ENCODE results near the gene CTNND2.
"Not testable (repeated sequence)": the region's sequence is repeated elsewhere in the genome, so short reads cannot be mapped to it uniquely, and the experiment has no call there.

CTNND2 gene

GRCh38 chr5:11026543-11026942, 877.7 kb downstream of the CTNND2 start:
- H3K27ac Mint-ChIP-seq = no peak overlapping the region
- no peaks in the 10 kb centered on the region for H3K36me3 Mint-ChIP-seq (ENCODE audit: low read depth)
- H3K4me1 Mint-ChIP-seq (ENCODE audit: low read depth) = no peaks in the 10 kb centered on the region
- H3K9me3 Mint-ChIP-seq = peaks cover 14% of the 10 kb centered on the region
- no peak for DNase-seq
- H3K27me3 Mint-ChIP-seq = no peaks in the 10 kb centered on the region
- H3K4me3 Mint-ChIP-seq = no peak overlapping the region

GRCh38 chr5:11023945-11024344, 880.3 kb downstream of the CTNND2 start:
- H3K4me1 Mint-ChIP-seq (ENCODE audit: low read depth) = no peaks in the 10 kb centered on the region
- H3K4me3 Mint-ChIP-seq = no peak overlapping the region
- DNase-seq = no peak
- no peaks in the 10 kb centered on the region for H3K36me3 Mint-ChIP-seq (ENCODE audit: low read depth)
- H3K27ac Mint-ChIP-seq = no peak overlapping the region
- H3K9me3 Mint-ChIP-seq = no peaks in the 10 kb centered on the region
- H3K27me3 Mint-ChIP-seq = no peaks in the 10 kb centered on the region

GRCh38 chr5:11013793-11014192, 890.5 kb downstream of the CTNND2 start:
- Mint-ChIP-seq H3K4me1 (ENCODE audit: low read depth) (no peaks in the 10 kb centered on the region), H3K36me3 (ENCODE audit: low read depth) (no peaks in the 10 kb centered on the region), H3K4me3 (no peak overlapping the region), H3K27me3 (peaks cover 2% of the 10 kb centered on the region), H3K27ac (no peak overlapping the region), H3K9me3 (no peaks in the 10 kb centered on the region)
- DNase-seq = no peak

DNA sequence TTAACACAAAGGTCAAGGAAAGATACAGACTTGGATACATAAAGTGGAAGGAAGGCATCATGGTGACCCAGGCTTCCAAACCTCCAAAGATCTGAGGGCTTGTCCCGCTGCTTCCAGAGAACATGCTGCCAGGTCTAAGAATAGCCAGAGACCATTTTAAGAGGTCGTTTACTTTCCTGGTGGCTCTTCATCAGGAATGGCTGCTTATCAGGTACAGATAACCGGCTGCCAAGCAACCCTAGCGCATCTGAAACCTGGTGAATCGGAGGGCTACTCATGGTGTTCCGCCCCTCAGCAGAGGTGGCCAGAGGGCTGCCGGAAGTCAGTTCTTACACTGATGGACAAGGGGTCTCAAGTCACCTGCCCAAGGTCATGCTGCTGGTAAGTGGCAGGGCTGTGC, 892.0 kb downstream of the CTNND2 start:
- peaks cover 2% of the 10 kb centered on the region for H3K27me3 Mint-ChIP-seq
- DNase-seq = no peak
- H3K36me3 Mint-ChIP-seq (ENCODE audit: low read depth) = no peaks in the 10 kb centered on the region
- H3K4me3 Mint-ChIP-seq = no peak overlapping the region
- no peaks in the 10 kb centered on the region for H3K4me1 Mint-ChIP-seq (ENCODE audit: low read depth)
- no peaks in the 10 kb centered on the region for H3K9me3 Mint-ChIP-seq
- H3K27ac Mint-ChIP-seq = no peak overlapping the region

DNA sequence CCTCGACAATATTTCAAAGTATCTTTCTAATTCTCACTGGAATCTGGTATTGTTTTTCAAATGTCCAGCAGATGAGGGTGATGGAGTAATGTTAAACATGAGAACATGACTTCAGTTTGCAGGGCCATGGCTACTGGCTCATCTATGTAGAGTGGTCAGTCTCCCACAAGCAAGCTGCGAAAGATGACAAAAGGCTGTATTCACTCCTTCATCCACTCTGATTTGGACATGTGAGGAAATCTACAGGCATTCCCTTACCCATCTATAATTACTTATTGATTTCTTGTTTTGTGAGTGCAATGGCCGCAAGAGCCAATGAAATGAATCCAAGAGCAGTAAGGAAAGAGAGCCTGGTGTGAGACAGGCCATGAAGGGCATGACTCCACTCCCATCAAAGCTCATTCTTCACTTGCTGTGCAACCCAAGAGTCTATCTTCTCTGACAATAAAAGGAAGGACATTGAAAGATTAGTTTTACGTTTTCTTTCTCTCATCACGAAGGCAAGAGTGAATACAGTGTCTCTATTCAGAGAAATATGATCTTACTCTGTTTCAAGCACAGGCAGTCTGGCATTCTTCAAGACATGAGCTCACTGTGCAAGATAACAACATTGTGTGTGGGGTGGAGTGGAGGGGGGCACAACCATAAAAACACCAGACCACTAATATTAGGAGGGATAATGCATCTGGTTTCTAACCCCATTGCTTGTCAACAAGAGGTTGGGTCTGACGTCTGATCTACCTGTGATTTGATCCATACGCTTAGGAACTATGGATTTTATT, 893.6 kb downstream of the CTNND2 start:
- no peak for DNase-seq
- Mint-ChIP-seq H3K9me3 (no peaks in the 10 kb centered on the region), H3K4me3 (no peak overlapping the region), H3K27ac (no peak overlapping the region), H3K4me1 (ENCODE audit: low read depth) (no peaks in the 10 kb centered on the region), H3K36me3 (ENCODE audit: low read depth) (no peaks in the 10 kb centered on the region), H3K27me3 (no peaks in the 10 kb centered on the region)

GRCh38 chr5:11009576-11009975, 894.7 kb downstream of the CTNND2 start:
- Mint-ChIP-seq H3K4me3 (no peak overlapping the region), H3K9me3 (no peaks in the 10 kb centered on the region), H3K4me1 (ENCODE audit: low read depth) (no peaks in the 10 kb centered on the region), H3K27ac (no peak overlapping the region), H3K36me3 (ENCODE audit: low read depth) (no peaks in the 10 kb centered on the region), H3K27me3 (no peaks in the 10 kb centered on the region)
- no peak for DNase-seq

DNA sequence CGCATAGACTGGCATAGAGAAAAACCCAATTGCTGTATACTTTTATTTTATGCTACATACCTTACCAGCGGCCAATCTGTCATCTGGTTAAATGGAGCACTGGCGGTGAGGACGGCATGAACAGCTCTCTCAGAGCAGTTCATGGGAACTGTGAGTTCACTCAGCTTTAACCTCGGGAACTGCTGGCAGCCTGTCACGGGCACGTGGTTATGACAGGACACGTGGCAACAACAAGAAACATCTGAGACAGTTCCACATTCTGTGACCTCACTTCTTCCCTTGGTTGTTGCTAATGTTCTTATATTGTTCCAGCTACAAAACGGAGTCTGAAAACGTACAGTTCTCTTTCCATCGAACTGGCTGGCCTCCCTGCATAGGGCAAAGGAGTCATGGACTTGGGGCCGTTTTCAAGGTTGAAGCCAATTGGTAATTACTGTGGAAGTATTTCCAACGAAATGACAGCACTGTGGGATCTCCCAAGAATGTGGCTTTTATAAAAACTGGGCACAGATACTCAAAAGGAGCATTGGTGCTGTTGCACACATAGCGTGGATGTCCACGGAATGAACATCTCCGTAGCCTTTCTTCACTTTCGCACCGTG, 896.9 kb downstream of the CTNND2 start:
- Mint-ChIP-seq H3K4me1 (ENCODE audit: low read depth) (no peaks in the 10 kb centered on the region), H3K9me3 (no peaks in the 10 kb centered on the region), H3K27me3 (no peaks in the 10 kb centered on the region), H3K4me3 (no peak overlapping the region), H3K36me3 (ENCODE audit: low read depth) (no peaks in the 10 kb centered on the region), H3K27ac (no peak overlapping the region)
- DNase-seq = no peak

GRCh38 chr5:11004523-11004922, 899.7 kb downstream of the CTNND2 start:
- H3K36me3 Mint-ChIP-seq (ENCODE audit: low read depth); H3K9me3 Mint-ChIP-seq; H3K4me3 Mint-ChIP-seq; H3K27me3 Mint-ChIP-seq; H3K27ac Mint-ChIP-seq; H3K4me1 Mint-ChIP-seq (ENCODE audit: low read depth); DNase-seq: not testable (repeated sequence)

GRCh38 chr5:11000515-11001353, 903.5 kb downstream of the CTNND2 start:
- no peaks in the 10 kb centered on the region for H3K36me3 Mint-ChIP-seq (ENCODE audit: low read depth)
- DNase-seq = no peak
- H3K27ac Mint-ChIP-seq = no peak overlapping the region
- no peaks in the 10 kb centered on the region for H3K9me3 Mint-ChIP-seq
- no peaks in the 10 kb centered on the region for H3K4me1 Mint-ChIP-seq (ENCODE audit: low read depth)
- no peaks in the 10 kb centered on the region for H3K27me3 Mint-ChIP-seq
- no peak overlapping the region for H3K4me3 Mint-ChIP-seq

DNA sequence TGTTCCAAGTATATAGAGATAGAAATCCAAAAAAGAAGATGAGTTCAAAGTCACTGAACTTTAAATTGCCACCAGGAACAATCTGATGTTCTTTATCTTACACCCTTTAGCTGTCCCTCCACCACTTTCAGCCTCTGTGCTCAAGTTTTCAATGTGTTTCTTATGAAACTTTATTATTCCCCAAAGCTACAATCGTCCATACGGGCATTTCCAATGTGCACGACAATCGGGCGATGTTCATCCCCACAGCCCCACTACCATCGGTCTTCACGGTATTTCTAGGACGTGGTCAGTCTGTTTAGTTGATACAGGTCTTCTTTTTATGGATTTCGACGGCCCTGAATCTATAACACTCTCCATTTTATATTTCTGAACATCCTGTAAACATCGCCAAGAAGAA, 904.5 kb downstream of the CTNND2 start:
- peaks cover 4% of the 10 kb centered on the region for H3K27me3 Mint-ChIP-seq
- H3K36me3 Mint-ChIP-seq (ENCODE audit: low read depth) = no peaks in the 10 kb centered on the region

GRCh38 chr5:10995891-10996290, 908.4 kb downstream of the CTNND2 start:
- Mint-ChIP-seq H3K9me3 (no peaks in the 10 kb centered on the region), H3K27me3 (peaks cover 11% of the 10 kb centered on the region), H3K36me3 (ENCODE audit: low read depth) (no peaks in the 10 kb centered on the region), H3K4me3 (no peak overlapping the region), H3K27ac (no peak overlapping the region), H3K4me1 (ENCODE audit: low read depth) (no peaks in the 10 kb centered on the region)
- no peak for DNase-seq

More for the DNA sequence above, 904.5 kb downstream of the CTNND2 start:
- DNase-seq = no peak
- no peaks in the 10 kb centered on the region for H3K9me3 Mint-ChIP-seq
- no peaks in the 10 kb centered on the region for H3K4me1 Mint-ChIP-seq (ENCODE audit: low read depth)
- H3K4me3 Mint-ChIP-seq = no peak overlapping the region
- H3K27ac Mint-ChIP-seq = no peak overlapping the region

DNA sequence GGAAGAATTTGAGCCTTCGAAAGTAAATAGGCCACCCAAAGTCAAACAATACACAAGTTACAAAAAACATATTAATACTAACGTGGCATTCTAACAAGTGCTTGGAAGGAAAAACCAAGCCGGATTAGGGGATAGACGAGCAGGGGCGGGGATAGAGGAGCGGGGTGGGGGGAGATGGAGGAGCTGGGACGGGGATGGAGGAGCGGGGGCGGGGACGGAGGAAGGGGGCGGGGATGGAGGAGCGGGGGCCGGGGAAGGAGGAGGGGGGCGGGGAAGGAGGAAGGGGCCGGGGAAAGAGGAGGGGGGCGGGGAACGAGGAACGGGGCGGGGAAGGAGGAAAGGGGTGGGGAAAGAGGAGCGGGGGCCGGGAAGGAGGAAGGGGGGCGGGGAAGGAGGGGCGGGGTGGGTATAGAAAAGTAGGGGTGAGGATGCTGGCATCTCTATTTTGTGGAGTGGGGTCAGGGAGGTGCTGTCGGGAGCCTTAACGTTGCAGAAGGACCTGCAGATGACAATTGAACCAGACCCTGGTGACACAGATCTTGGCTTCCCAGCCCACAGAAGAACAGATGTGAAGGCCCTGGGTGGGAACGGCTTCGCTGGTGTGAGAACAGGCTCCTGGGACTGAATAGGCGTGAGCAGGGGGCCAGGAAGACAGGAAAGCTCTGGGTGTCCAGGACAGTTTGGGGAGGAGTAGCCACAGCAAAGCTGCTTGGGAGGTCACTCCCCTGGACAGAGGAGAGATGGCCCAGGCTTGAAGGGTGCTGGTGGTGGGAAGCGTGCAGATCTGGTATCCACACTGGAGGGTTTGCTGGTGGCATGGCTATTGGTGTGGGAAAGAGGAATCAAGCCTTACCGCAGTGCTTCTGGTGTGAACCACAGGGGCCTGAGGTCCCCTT, 909.9 kb downstream of the CTNND2 start:
- peaks cover 16% of the 10 kb centered on the region for H3K27me3 Mint-ChIP-seq
- H3K4me3 Mint-ChIP-seq = no peak overlapping the region
- DNase-seq = no peak
- H3K9me3 Mint-ChIP-seq = no peaks in the 10 kb centered on the region
- no peaks in the 10 kb centered on the region for H3K4me1 Mint-ChIP-seq (ENCODE audit: low read depth)
- no peaks in the 10 kb centered on the region for H3K36me3 Mint-ChIP-seq (ENCODE audit: low read depth)
- no peak overlapping the region for H3K27ac Mint-ChIP-seq

- DNase-seq = no peak
- peaks cover 40% of the 10 kb centered on the region for H3K27me3 Mint-ChIP-seq
- H3K4me3 Mint-ChIP-seq = no peak overlapping the region
- H3K36me3 Mint-ChIP-seq (ENCODE audit: low read depth) = no peaks in the 10 kb centered on the region
- H3K27ac Mint-ChIP-seq = no peak overlapping the region
- peaks cover 10% of the 10 kb centered on the region for H3K4me1 Mint-ChIP-seq (ENCODE audit: low read depth)
- no peaks in the 10 kb centered on the region for H3K9me3 Mint-ChIP-seq
Observed at GRCh38 chr5:10990634-10991033, 913.6 kb downstream of the CTNND2 start.

DNA sequence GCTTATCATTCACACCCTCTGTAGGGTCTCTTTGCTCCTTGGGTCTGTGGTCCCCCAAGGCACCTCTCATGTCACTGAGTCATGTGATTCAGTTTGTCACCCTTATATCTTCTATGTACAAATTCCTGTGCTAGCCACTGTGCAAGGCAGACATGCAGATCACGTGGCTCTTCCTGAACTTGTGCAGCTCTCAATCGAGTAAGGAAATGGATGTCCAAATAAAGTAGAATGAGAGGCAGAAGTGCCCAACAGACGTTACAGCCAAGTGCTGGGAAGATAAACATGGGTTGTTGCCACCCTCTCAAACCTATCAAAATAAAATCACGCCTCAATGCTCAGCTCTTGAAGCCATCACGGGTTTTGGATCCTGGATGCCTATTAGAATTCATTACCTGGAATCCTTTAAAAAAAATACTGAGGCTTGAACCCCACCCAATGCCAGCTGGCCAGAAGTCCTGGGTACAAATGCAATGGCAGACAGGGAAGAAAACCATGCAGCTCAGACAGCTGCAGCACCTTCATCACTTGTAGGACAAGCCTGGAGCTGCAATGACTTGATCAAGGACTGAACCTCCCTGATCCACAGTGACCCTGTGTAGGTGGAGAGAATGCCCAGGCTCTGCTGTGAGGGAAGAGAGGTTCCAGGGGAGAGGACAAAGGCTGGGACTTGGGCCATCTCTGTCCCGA, 914.5 kb downstream of the CTNND2 start:
- peaks cover 38% of the 10 kb centered on the region for H3K27me3 Mint-ChIP-seq
- H3K27ac Mint-ChIP-seq = no peak overlapping the region
- H3K4me3 Mint-ChIP-seq = no peak overlapping the region
- peaks cover 10% of the 10 kb centered on the region for H3K4me1 Mint-ChIP-seq (ENCODE audit: low read depth)
- no peaks in the 10 kb centered on the region for H3K9me3 Mint-ChIP-seq
- no peak for DNase-seq
- H3K36me3 Mint-ChIP-seq (ENCODE audit: low read depth) = no peaks in the 10 kb centered on the region
